Measurements from ENCODE around the gene FREM1. TPM values are rescaled to one million over a fixed set of nuclear protein-coding genes. Genes with fewer than 3 reads are reported as not detected.

Gene FREM1
- total RNA-seq, 2 experiments from 2014 or later = not detected

- H3K4me2 ChIP-seq (ENCODE audit: low read length) = no peak overlapping the region
- no peak overlapping the region for H2AFZ ChIP-seq (ENCODE audit: low read length)
- no peak for DNase-seq (ENCODE audit: low spot score)
- CTCF ChIA-PET (ENCODE audit: unreplicated experiment) = no interaction called here
- no peak overlapping the region for H3K4me3 ChIP-seq (ENCODE audit: low read depth, low read length, poor library complexity, severe bottlenecking)
- H3K9me3 ChIP-seq (ENCODE audit: low read length) = peaks cover 33% of the 10 kb centered on the region
- H3K27ac ChIP-seq (ENCODE audit: low read depth, low read length, poor library complexity, severe bottlenecking) = no peak overlapping the region
- POLR2A ChIA-PET = no interaction called here
- H4K20me1 ChIP-seq (ENCODE audit: insufficient read depth, low read length) = no peaks in the 10 kb centered on the region
- no TSS peak for BruUV-seq (replicated peaks)
- no peaks in the 10 kb centered on the region for H3K9me2 ChIP-seq (ENCODE audit: insufficient read depth, low read length)
- H3K36me3 ChIP-seq (ENCODE audit: insufficient read depth, low read length) = no peaks in the 10 kb centered on the region
- H3K79me2 ChIP-seq (ENCODE audit: insufficient read depth, low read depth, low read length) = no peaks in the 10 kb centered on the region
- intact Hi-C loops (cut with micrococcal nuclease; ENCODE audit: unreplicated experiment) = no loop called here
- no peak for TF ChIP-seq EZH2phosphoT487 (IDR thresholded peaks at IDR 0.05; ENCODE audit: borderline replicate concordance, low read depth, low read length)
- TF ChIP-seq, protein P1, sequence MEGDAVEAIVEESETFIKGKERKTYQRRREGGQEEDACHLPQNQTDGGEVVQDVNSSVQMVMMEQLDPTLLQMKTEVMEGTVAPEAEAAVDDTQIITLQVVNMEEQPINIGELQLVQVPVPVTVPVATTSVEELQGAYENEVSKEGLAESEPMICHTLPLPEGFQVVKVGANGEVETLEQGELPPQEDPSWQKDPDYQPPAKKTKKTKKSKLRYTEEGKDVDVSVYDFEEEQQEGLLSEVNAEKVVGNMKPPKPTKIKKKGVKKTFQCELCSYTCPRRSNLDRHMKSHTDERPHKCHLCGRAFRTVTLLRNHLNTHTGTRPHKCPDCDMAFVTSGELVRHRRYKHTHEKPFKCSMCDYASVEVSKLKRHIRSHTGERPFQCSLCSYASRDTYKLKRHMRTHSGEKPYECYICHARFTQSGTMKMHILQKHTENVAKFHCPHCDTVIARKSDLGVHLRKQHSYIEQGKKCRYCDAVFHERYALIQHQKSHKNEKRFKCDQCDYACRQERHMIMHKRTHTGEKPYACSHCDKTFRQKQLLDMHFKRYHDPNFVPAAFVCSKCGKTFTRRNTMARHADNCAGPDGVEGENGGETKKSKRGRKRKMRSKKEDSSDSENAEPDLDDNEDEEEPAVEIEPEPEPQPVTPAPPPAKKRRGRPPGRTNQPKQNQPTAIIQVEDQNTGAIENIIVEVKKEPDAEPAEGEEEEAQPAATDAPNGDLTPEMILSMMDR (conservative IDR thresholded peaks at IDR 0.05; ENCODE audit: low read length) = no peak
- H3K4me1 ChIP-seq (ENCODE audit: insufficient read depth, low read length, poor library complexity, severe bottlenecking) = no peaks in the 10 kb centered on the region
Measured at GRCh38 chr9:14702200-14702720, 208.0 kb downstream of the FREM1 start.

- ChIA-PET CTCF (ENCODE audit: unreplicated experiment) (no interaction called here), POLR2A (interaction anchor here (0.9 to 2.0 kb wide), 4 partner anchors 12 to 46 kb away, joined by 3 to 6 read pairs (median 4); no protein-coding TSS in a partner anchor)
- no peaks in the 10 kb centered on the region for H4K20me1 ChIP-seq (ENCODE audit: insufficient read depth, low read length)
- no peaks in the 10 kb centered on the region for H3K9me2 ChIP-seq (ENCODE audit: insufficient read depth, low read length)
- peaks cover 17% of the 10 kb centered on the region for H3K36me3 ChIP-seq (ENCODE audit: insufficient read depth, low read length)
- no TSS peak for BruUV-seq (replicated peaks)
- peaks cover 42% of the 10 kb centered on the region for H3K79me2 ChIP-seq (ENCODE audit: insufficient read depth, low read depth, low read length)
- H2AFZ ChIP-seq (ENCODE audit: low read length) = peak within 1 kb of the TSS; percentile 83
- intact Hi-C loops (cut with micrococcal nuclease; ENCODE audit: unreplicated experiment) = loop anchor here (5.0 kb wide), 2 partner anchors 371 to 859 kb away; partner anchors contain the start of gene CCDC171
- H3K4me1 ChIP-seq (ENCODE audit: insufficient read depth, low read length, poor library complexity, severe bottlenecking) = peaks cover 38% of the 10 kb centered on the region
- no peaks in the 10 kb centered on the region for H3K9me3 ChIP-seq (ENCODE audit: low read length)
- peak; percentile 72 for DNase-seq (ENCODE audit: low spot score)
- TF ChIP-seq, protein P1 (conservative IDR thresholded peaks at IDR 0.05; ENCODE audit: low read length) = no peak
- TF ChIP-seq EZH2phosphoT487 (IDR thresholded peaks at IDR 0.05; ENCODE audit: borderline replicate concordance, low read depth, low read length) = no peak
- peak within 1 kb of the TSS; percentile 92 for H3K4me2 ChIP-seq (ENCODE audit: low read length)
- peak within 1 kb of the TSS; percentile 79 for H3K4me3 ChIP-seq (ENCODE audit: low read depth, low read length, poor library complexity, severe bottlenecking)
- H3K27ac ChIP-seq (ENCODE audit: low read depth, low read length, poor library complexity, severe bottlenecking) = peak within 1 kb of the TSS; percentile 88
Measured at GRCh38 chr9:14693251-14693861, 216.9 kb downstream of the FREM1 start, which contains the start of gene ZDHHC21. Gene ZDHHC21 (minus strand): TSS chr9:14693432. CDS start chr9:14674340, 19,092 bp downstream.

All from OCI-LY7 (cell line).